GM19193 (cell line): ENCODE results near the gene LIN7A.

ENCODE experiments used
- POLR2A ChIP-seq: IDR thresholded peaks from 4 replicates; pipeline ENCODE4 v1.6.1; 2011; ENCODE audit not compliant: insufficient read depth, insufficient read length; ENCODE audit errors: extremely low read depth

The LIN7A gene

DNA sequence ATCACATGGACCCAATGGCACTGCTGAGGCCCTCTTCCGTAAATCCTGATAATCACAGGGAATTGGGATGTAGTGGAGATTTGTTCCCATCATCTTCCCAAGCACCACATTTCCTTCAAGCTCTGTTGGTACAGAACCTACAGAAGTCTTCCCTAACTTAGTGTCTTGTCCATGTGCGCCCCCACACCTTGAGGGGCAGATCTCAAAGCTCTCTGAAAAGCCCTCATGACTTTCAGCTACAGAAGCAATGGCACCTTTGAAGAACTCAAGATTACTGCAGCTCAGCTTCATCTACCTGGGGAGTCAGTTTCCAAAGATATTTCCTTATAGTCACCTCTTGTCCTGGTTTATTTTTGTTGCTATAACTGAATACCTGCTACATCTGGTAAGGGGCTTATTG lies 166.8 kb downstream of the LIN7A start:
- no peak for TF ChIP-seq POLR2A

GRCh38 chr12:80769553-80770140 lies 168.1 kb downstream of the LIN7A start:
- no peak for TF ChIP-seq POLR2A

GRCh38 chr12:80766897-80767296 lies 170.8 kb downstream of the LIN7A start:
- no peak for TF ChIP-seq POLR2A

GRCh38 chr12:80766210-80766609 lies 171.5 kb downstream of the LIN7A start:
- no peak for TF ChIP-seq POLR2A

DNA sequence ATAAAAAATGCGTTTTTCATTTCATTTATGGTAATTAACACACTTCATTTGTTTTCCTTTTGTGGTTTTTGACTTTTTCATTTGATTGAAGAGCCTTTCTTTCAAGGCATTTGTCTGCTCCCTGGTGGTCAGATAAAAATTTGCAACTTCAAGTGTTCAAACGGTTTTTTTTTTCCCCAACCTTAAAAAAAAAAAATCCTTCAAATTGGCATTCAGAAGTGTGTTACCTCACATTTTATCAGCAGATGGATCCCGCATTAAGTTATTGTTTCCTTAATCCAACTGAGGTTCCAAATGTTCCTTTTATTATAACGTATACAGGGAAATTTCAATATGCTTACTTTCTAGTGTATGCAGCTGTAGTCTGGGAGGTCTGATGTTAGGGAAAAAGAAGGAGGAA lies 173.9 kb downstream of the LIN7A start:
- TF ChIP-seq POLR2A, result no peak

DNA sequence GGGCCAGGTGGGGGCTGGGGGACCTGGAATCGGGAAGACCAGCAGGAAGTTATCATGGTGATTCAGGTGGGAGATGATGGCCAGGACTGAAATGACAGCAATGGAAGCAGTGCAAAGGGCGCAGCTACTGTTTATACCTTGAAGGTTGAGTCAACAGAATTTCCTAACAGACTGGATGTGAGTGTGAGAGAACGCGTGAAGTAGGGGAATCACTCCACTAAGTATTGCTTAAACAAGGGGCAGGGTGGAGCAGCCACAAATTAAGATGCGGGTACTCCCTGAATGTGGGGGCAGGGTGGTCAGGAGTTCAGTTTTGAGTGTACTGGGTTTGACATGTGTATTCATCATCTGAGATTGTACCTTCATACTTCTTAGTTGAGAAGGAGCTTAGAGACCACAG lies 175.9 kb downstream of the LIN7A start:
- TF ChIP-seq POLR2A, result no peak

GRCh38 chr12:80756875-80757274 lies 180.9 kb downstream of the LIN7A start:
- no peak for TF ChIP-seq POLR2A

DNA sequence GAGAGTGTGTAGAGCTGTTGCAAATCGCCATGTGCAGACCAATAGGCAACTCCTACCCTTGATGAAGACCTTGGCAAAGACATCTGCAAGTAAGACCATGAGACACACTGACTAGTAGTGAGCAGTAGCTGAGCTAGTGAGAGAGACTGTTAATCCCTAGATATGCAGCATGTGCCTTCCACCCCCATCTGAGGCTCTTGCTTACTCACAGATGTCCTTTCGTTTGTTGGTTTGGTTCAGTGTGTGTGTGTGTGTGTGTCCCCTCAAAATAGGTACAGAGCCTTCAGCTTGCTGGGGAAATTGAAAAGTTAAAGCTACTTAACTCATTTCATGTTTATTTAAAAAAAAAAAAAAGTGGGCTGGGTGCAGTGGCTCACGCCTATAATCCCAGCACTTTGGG lies 183.5 kb downstream of the LIN7A start:
- TF ChIP-seq POLR2A, result no peak

GRCh38 chr12:80752464-80752863 lies 185.3 kb downstream of the LIN7A start:
- TF ChIP-seq POLR2A, result no peak

- no peak for TF ChIP-seq POLR2A
Observed at GRCh38 chr12:80749456-80749855, 188.3 kb downstream of the LIN7A start.

DNA sequence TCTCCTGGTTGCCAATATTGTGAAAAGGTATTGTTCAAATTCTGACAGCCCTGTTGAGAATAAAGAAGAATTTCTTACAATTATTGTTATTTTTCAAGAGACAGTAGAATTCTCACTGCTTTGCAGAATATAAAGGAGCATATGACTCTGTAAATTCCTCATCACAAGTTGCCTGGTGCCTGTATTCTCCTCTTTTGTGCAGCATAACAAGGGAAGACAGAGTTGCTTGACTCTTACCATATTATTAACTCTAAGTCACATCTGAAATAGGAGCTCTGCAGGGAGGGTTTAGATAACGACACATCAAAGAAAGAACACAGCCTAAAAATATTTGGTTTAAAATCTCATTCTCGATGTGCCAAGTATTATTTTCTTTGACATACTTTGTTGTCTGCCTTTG lies 189.9 kb downstream of the LIN7A start:
- no peak for TF ChIP-seq POLR2A

DNA sequence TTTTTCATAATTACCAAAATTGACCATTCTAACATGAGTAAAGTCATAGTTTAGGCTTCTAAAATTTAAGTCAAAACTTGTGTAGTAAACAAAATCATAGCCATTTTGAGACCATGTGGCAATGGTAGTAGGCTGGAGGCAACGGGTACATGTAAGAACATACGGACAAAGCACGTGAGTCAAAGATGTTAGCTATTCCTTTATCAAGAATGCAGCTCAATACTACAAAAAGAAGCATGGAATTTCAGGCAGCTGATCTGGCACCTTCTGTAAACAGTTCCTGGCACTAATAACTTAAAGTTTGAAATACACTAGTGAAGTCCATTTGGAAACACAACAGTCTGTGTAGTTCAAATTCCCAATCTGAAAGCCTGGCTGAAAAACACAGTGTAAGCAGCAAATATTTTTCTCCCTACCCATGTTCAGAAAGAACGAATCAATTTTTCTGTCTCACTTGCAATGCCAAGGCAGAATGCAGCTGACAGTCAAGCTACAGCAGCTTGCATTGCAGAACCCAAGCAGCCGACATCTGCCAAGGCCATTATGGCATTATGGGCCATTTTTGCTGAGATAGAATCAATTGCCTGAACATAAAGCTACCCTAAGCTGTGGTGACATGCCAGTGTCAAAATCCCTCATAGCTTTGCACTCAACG lies 191.8 kb downstream of the LIN7A start:
- TF ChIP-seq POLR2A, result no peak
